HCT116 (cell line): ENCODE results near the gene PNPLA8. TPM values are rescaled to one million over a fixed set of nuclear protein-coding genes. Genes with fewer than 3 reads are reported as not detected.

ENCODE experiments used
- ATAC-seq: fragments of 200-7000 bp; cut with Tn5 transposase; 2 replicates; pipeline ENCODE4 v1.9.1; 2020; ENCODE audit warnings: mild to moderate bottlenecking, moderate library complexity
- BruUV-seq: library from RNA; stranded (reverse); fragments of 400-500 nt; replicated peaks from 2 replicates; lab custom pipeline; 2021; lab: Mats Ljungman, UMichigan
- CTCF ChIA-PET: fragments of 300-600 bp; sonication (Branson Sonifier 250); formaldehyde crosslinking; loops from one replicate; lab custom pipeline; 2021; ENCODE audit warnings: antibody characterized with exemption; lab: Charles Lee
- POLR2A ChIA-PET: fragments of 300-600, 350-600 bp; sonication (Branson Sonifier 250); formaldehyde crosslinking; loops from one replicate; lab custom pipeline; 2021; ENCODE audit warnings: antibody characterized with exemption; lab: Charles Lee
- RAD21 ChIA-PET, 2 experiments: fragments of 300-600 bp; sonication (Branson Sonifier 250); formaldehyde crosslinking; loops; one replicate each; lab custom pipeline; 2023; ENCODE audit warnings: low total read pairs in 2 of 2; ENCODE audit not compliant: uncharacterized antibody in 2 of 2, unreplicated experiment in 2 of 2, low non-redundant PET in 1 of 2; lab: Charles Lee
- DNase-seq: peaks from one replicate; pipeline ENCODE4 v3.0.0-alpha.2; 2010; ENCODE audit warnings: low read depth, low spot score
- H2AFZ ChIP-seq: fragments of 200-600 bp; shearing (Covaris generic), sonication (generic); 2 replicates; pipeline ENCODE4 v1.6.1; 2017; ENCODE audit warnings: low read depth, mixed run types, mixed read lengths, antibody characterized with exemption, low read length; ENCODE audit not compliant: poor library complexity, severe bottlenecking
- H3K27ac ChIP-seq: 2 replicates; pipeline ENCODE4 v1.5.1; 2012; ENCODE audit warnings: low read depth, low read length
- H3K27me3 ChIP-seq: fragments of 200-600 bp; sonication (generic); 2 replicates; pipeline ENCODE4 v1.6.1; 2016; ENCODE audit warnings: mixed run types, low read length, mixed read lengths; ENCODE audit not compliant: insufficient read depth
- H3K36me3 ChIP-seq, 2 experiments: fragments of 200-500 bp in 1 of 2; fragments of 200-600 bp in 1 of 2; sonication (Bioruptor generic) in 1 of 2; sonication (generic) in 1 of 2; 2 replicates each; pipeline versions ENCODE4 v1.5.1 to v1.6.1; 2014 to 2016; ENCODE audit warnings: low read length in 2 of 2, inconsistent platforms in 1 of 2, mixed read lengths in 1 of 2, mixed run types in 1 of 2; ENCODE audit not compliant: insufficient read depth in 2 of 2, control insufficient read depth in 1 of 2
- H3K4me1 ChIP-seq, 2 experiments: fragments of 200-600 bp in 1 of 2; sonication (generic) in 1 of 2; 2 replicates each; pipeline versions ENCODE4 v1.5.1 to v1.6.1; 2012 to 2017; ENCODE audit warnings: low read length in 2 of 2, inconsistent platforms in 1 of 2, mild to moderate bottlenecking in 1 of 2, mixed read lengths in 1 of 2, mixed run types in 1 of 2, moderate library complexity in 1 of 2; ENCODE audit not compliant: insufficient read depth in 2 of 2, control insufficient read depth in 1 of 2
- H3K4me2 ChIP-seq: fragments of 200-600 bp; sonication (generic); 2 replicates; pipeline ENCODE4 v1.6.1; 2017; ENCODE audit warnings: mixed run types, low read length, mixed read lengths
- H3K4me3 ChIP-seq, 2 experiments: fragments of 200-600 bp in 1 of 2; sonication (generic) in 1 of 2; replicated peaks in 1 of 2; 2 replicates each; pipeline ENCODE4 v1.5.1; 2011 to 2016; ENCODE audit warnings: low read length in 2 of 2, control low read depth in 1 of 2, low read depth in 1 of 2, mild to moderate bottlenecking in 1 of 2, mixed read lengths in 1 of 2, mixed run types in 1 of 2
- H3K79me2 ChIP-seq: fragments of 200-600 bp; sonication (generic); 2 replicates; pipeline ENCODE4 v1.6.1; 2017; ENCODE audit warnings: mild to moderate bottlenecking, mixed run types, low read length, moderate library complexity, mixed read lengths; ENCODE audit not compliant: insufficient read depth
- H3K9ac ChIP-seq: fragments of 200-600 bp; sonication (generic); 2 replicates; pipeline ENCODE4 v1.6.1; 2016; ENCODE audit warnings: low read length, mixed read lengths
- H3K9me2 ChIP-seq: fragments of 200-600 bp; sonication (generic), shearing (Covaris generic); 2 replicates; pipeline ENCODE4 v1.6.1; 2017; ENCODE audit warnings: mixed run types, mild to moderate bottlenecking, moderate library complexity; ENCODE audit not compliant: insufficient read depth
- H3K9me3 ChIP-seq, 2 experiments: fragments of 200-500 bp in 1 of 2; fragments of 200-600 bp in 1 of 2; sonication (Bioruptor generic) in 1 of 2; sonication (generic) in 1 of 2; 2 replicates each; pipeline ENCODE4 v1.6.1; 2014 to 2017; ENCODE audit warnings: low read length in 2 of 2, mixed read lengths in 2 of 2, inconsistent platforms in 1 of 2, low read depth in 1 of 2, mild to moderate bottlenecking in 1 of 2, mixed run types in 1 of 2, moderate library complexity in 1 of 2; ENCODE audit not compliant: control insufficient read depth in 1 of 2, insufficient read depth in 1 of 2
- H4K20me1 ChIP-seq: fragments of 200-600 bp; sonication (generic), shearing (Covaris generic); 2 replicates; pipeline ENCODE4 v1.6.1; 2017; ENCODE audit warnings: mixed run types, mild to moderate bottlenecking, moderate library complexity; ENCODE audit not compliant: insufficient read depth
- ATF3 ChIP-seq: IDR thresholded peaks from 2 replicates; pipeline ENCODE4 v1.6.1; 2012
- CBX3 ChIP-seq: IDR thresholded peaks from 2 replicates; pipeline ENCODE4 v1.6.1; 2012; ENCODE audit warnings: low read depth
- ELF1 ChIP-seq: IDR thresholded peaks from 2 replicates; pipeline ENCODE4 v1.6.1; 2012; ENCODE audit warnings: low read depth, borderline replicate concordance
- EZH2phosphoT487 ChIP-seq: fragments of 200-600 bp; IDR thresholded peaks from 2 replicates; pipeline ENCODE4 v1.6.1; 2018; ENCODE audit warnings: antibody characterized with exemption, borderline replicate concordance
- FOSL1 ChIP-seq: IDR thresholded peaks from 2 replicates; pipeline ENCODE4 v1.6.1; 2012; ENCODE audit warnings: low read depth
- JUND ChIP-seq: IDR thresholded peaks from 2 replicates; pipeline ENCODE4 v1.6.1; 2012
- POLR2A ChIP-seq: IDR thresholded peaks from 2 replicates; pipeline ENCODE4 v1.7.0; 2011; ENCODE audit warnings: borderline replicate concordance; ENCODE audit not compliant: insufficient read depth, insufficient read length; ENCODE audit errors: extremely low read depth
- REST ChIP-seq: IDR thresholded peaks from 2 replicates; pipeline ENCODE4 v1.6.1; 2012; ENCODE audit warnings: low read depth
- SP1 ChIP-seq: IDR thresholded peaks from 2 replicates; pipeline ENCODE4 v1.6.1; 2012; ENCODE audit warnings: low read depth
- SRF ChIP-seq: IDR thresholded peaks from 2 replicates; pipeline ENCODE4 v1.6.1; 2012; ENCODE audit warnings: low read depth
- TCF7L2 ChIP-seq: IDR thresholded peaks from 2 replicates; pipeline ENCODE4 v1.7.0; 2011; ENCODE audit warnings: borderline replicate concordance, inconsistent platforms; ENCODE audit not compliant: insufficient read depth, insufficient read length; ENCODE audit errors: extremely low read depth
- YY1 ChIP-seq: IDR thresholded peaks from 2 replicates; pipeline ENCODE4 v1.6.1; 2011; ENCODE audit warnings: low read length, low read depth, moderate library complexity, mild to moderate bottlenecking; ENCODE audit not compliant: insufficient replicate concordance; ENCODE audit errors: extremely low read depth
- ZFX ChIP-seq: fragments of 450-650 bp; IDR thresholded peaks from 2 replicates; pipeline ENCODE4 v1.6.1; 2017
- intact Hi-C: fragments of 100-400 bp; cut with micrococcal nuclease; formaldehyde crosslinking; loops from 2 replicates; pipeline ENCODE4 v1.10.0; 2022
- total RNA-seq: library from RNA; stranded (reverse); gene quantifications from one replicate; pipeline ENCODE4 v1.2.1, GENCODE V29; 2021; ENCODE audit not compliant: unreplicated experiment
- TF ChIP-seq, protein P1 (sequence below): IDR thresholded peaks from 2 replicates; pipeline ENCODE4 v1.6.1; 2012
- TF ChIP-seq, protein P2 (sequence below), 3 experiments: fragments of 200-600 bp in 1 of 3; sonication (generic) in 1 of 3; IDR thresholded peaks in 2 of 3; conservative IDR thresholded peaks in 1 of 3; 2 replicates each; pipeline ENCODE4 v1.5.1; 2012 to 2017; ENCODE audit warnings: low read depth in 2 of 3, low read length in 2 of 3, antibody characterized with exemption in 1 of 3, borderline replicate concordance in 1 of 3, control low read depth in 1 of 3, mild to moderate bottlenecking in 1 of 3, mixed read lengths in 1 of 3, mixed run types in 1 of 3, moderate library complexity in 1 of 3; ENCODE audit not compliant: insufficient read depth in 1 of 3

PNPLA8 gene
- total RNA-seq, 1 experiment from 2014 or later: 12.9 TPM

GRCh38 chr7:108454674-108455550 lies 71.0 kb downstream of the PNPLA8 start (continued):
- TF ChIP-seq REST (no peak), EZH2phosphoT487 (no peak), SP1 (no peak), TCF7L2 (no peak), CBX3 (no peak), FOSL1 (no peak), ZFX (no peak)

DNA sequence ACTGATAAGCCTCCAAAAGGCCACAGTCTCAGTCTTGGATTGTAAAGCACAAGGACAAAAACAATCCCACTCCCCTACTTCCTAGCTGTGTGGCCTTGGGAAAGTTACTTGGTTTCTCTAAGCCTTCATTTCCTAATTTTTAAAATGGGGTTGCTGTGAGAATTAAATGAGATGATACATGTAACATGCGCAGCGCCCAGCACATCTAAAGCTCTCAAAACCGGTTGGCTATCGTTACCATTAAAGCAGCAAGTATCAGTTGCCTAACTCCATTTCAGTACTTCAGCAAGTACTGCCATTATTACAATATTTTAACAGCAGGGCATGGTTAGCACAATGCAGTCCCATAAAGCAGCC lies 71.6 kb downstream of the PNPLA8 start:
- Histone ChIP-seq H3K27me3 (0 out of 2 replicates have a peak, but pooled peaks cover 5% of the 10 kb centered on the region), H3K4me1 (no peaks in the 10 kb centered on the region), H4K20me1 (no peaks in the 10 kb centered on the region), H3K79me2 (no peaks in the 10 kb centered on the region), H3K4me2 (no peak overlapping the region), H3K27ac (no peak overlapping the region), H3K9ac (no peak overlapping the region), H3K9me3 (no peaks in the 10 kb centered on the region), H3K4me3 (no peak overlapping the region), H3K36me3 (no peaks in the 10 kb centered on the region), H3K9me2 (no peaks in the 10 kb centered on the region), H2AFZ (no peak overlapping the region)
- ChIA-PET RAD21 (no interaction called here), CTCF (no interaction called here), POLR2A (no interaction called here)
- BruUV-seq: no TSS peak
- intact Hi-C loops: no loop called here
- DNase-seq (no peak), ATAC-seq (no peak)
- TF ChIP-seq SP1 (no peak), TCF7L2 (no peak), SRF (no peak), POLR2A (no peak), FOSL1 (no peak), ZFX (no peak), YY1 (no peak), CBX3 (no peak), JUND (no peak), ELF1 (no peak), ATF3 (no peak), EZH2phosphoT487 (no peak)
- TF ChIP-seq, protein P1, sequence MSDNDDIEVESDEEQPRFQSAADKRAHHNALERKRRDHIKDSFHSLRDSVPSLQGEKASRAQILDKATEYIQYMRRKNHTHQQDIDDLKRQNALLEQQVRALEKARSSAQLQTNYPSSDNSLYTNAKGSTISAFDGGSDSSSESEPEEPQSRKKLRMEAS: no peak
- TF ChIP-seq, protein P2, sequence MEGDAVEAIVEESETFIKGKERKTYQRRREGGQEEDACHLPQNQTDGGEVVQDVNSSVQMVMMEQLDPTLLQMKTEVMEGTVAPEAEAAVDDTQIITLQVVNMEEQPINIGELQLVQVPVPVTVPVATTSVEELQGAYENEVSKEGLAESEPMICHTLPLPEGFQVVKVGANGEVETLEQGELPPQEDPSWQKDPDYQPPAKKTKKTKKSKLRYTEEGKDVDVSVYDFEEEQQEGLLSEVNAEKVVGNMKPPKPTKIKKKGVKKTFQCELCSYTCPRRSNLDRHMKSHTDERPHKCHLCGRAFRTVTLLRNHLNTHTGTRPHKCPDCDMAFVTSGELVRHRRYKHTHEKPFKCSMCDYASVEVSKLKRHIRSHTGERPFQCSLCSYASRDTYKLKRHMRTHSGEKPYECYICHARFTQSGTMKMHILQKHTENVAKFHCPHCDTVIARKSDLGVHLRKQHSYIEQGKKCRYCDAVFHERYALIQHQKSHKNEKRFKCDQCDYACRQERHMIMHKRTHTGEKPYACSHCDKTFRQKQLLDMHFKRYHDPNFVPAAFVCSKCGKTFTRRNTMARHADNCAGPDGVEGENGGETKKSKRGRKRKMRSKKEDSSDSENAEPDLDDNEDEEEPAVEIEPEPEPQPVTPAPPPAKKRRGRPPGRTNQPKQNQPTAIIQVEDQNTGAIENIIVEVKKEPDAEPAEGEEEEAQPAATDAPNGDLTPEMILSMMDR (IDR thresholded peaks at IDR 0.05 in 2 of 3, conservative IDR thresholded peaks at IDR 0.05 in 1 of 3; ENCODE audit: borderline replicate concordance in 1 of 3, insufficient read depth in 1 of 3, low read depth in 2 of 3, low read length in 2 of 3): no peak
